H1 (cell line): ENCODE data around the gene ORAI1. TPM values are rescaled to one million over a fixed set of nuclear protein-coding genes. Genes with fewer than 3 reads are reported as not detected.
A peak's percentile ranks its signal among the peaks of the same experiment; 100 is the strongest.

Source experiments
- CTCF ChIA-PET: fragments of 300-600 bp; sonication (Branson Sonifier 250); formaldehyde crosslinking; loops from one replicate; lab custom pipeline; 2021; ENCODE audit not compliant: partially characterized antibody; lab: Charles Lee
- POLR2A ChIA-PET: fragments of 300-600 bp; sonication (Branson Sonifier 250); formaldehyde crosslinking; loops from one replicate; lab custom pipeline; 2021; ENCODE audit warnings: inconsistent platforms; ENCODE audit not compliant: partially characterized antibody; lab: Charles Lee
- DNase-seq, 2 experiments: peaks; one replicate each; pipeline versions ENCODE4 v3.0.0 to v3.0.0-alpha.2; 2010 to 2022; ENCODE audit warnings: low spot score in 2 of 2, low read depth in 1 of 2, mixed read lengths in 1 of 2
- FAIRE-seq: peaks from 2 replicates; lab custom pipeline; 2011; peaks lifted over from hg19 to GRCh38; lab: Jason Lieb, UNC
- H2AFZ ChIP-seq: 2 replicates; pipeline ENCODE4 v1.8.1; 2012; ENCODE audit warnings: low read length, inconsistent platforms
- H2AK5ac ChIP-seq: 2 replicates; pipeline ENCODE4 v1.6.1; 2013; ENCODE audit warnings: low read depth, low read length
- H2BK120ac ChIP-seq: replicated peaks from 2 replicates; pipeline ENCODE3; 2013; ENCODE audit warnings: low read depth, low read length, inconsistent platforms
- H2BK12ac ChIP-seq: 2 replicates; pipeline ENCODE4 v1.6.1; 2013; ENCODE audit warnings: low read depth, low read length
- H2BK15ac ChIP-seq: 2 replicates; pipeline ENCODE4 v1.6.1; 2013; ENCODE audit warnings: low read length
- H2BK20ac ChIP-seq: 2 replicates; pipeline ENCODE4 v1.6.1; 2013; ENCODE audit warnings: low read length
- H2BK5ac ChIP-seq: 2 replicates; pipeline ENCODE4 v1.6.1; 2013; ENCODE audit warnings: low read depth, low read length
- H3K14ac ChIP-seq: 2 replicates; pipeline ENCODE4 v1.6.1; 2013; ENCODE audit warnings: inconsistent platforms; ENCODE audit not compliant: insufficient read length
- H3K18ac ChIP-seq: 2 replicates; pipeline ENCODE4 v1.6.1; 2013; ENCODE audit warnings: low read length; ENCODE audit errors: extremely low read depth
- H3K23ac ChIP-seq: 2 replicates; pipeline ENCODE4 v1.6.1; 2013; ENCODE audit warnings: inconsistent platforms; ENCODE audit not compliant: insufficient read length
- H3K23me2 ChIP-seq: 2 replicates; pipeline ENCODE4 v1.6.1; 2013; ENCODE audit warnings: low read depth, low read length
- H3K27ac ChIP-seq: 2 replicates; pipeline ENCODE4 v1.6.1; 2011; ENCODE audit warnings: low read depth, low read length, inconsistent platforms
- H3K27me3 ChIP-seq, 4 experiments: replicated peaks in 1 of 4; 1 replicate in 1 of 4; 2 replicates in 3 of 4; pipeline versions ENCODE4 v1.6.1 to v1.8.1; 2011 to 2013; ENCODE audit warnings: low read length in 3 of 4, mild to moderate bottlenecking in 3 of 4, inconsistent platforms in 2 of 4, mixed read lengths in 2 of 4, moderate library complexity in 1 of 4; ENCODE audit not compliant: control insufficient read depth in 3 of 4, insufficient read depth in 3 of 4; ENCODE audit errors: extremely low read depth in 1 of 4
- H3K36me3 ChIP-seq, 4 experiments: 2 replicates each; pipeline versions ENCODE4 v1.6.1 to v1.8.1; 2011 to 2013; ENCODE audit warnings: mild to moderate bottlenecking in 4 of 4, low read length in 3 of 4, moderate library complexity in 2 of 4, control low read depth in 1 of 4, inconsistent platforms in 1 of 4; ENCODE audit not compliant: insufficient read depth in 4 of 4, control insufficient read depth in 2 of 4
- H3K4ac ChIP-seq: replicated peaks from 2 replicates; pipeline ENCODE3; 2013; ENCODE audit warnings: low read length, low read depth, mixed read lengths, inconsistent platforms; ENCODE audit not compliant: insufficient read length
- H3K4me1 ChIP-seq, 4 experiments: replicated peaks in 1 of 4; 1 replicate in 1 of 4; 2 replicates in 3 of 4; pipeline versions ENCODE4 v1.6.1 to v1.8.1; 2011 to 2013; ENCODE audit warnings: low read length in 3 of 4, inconsistent platforms in 2 of 4, mixed read lengths in 1 of 4; ENCODE audit not compliant: insufficient read depth in 4 of 4, control insufficient read depth in 3 of 4
- H3K4me2 ChIP-seq, 2 experiments: 2 replicates each; pipeline versions ENCODE4 v1.6.1 to v1.8.1; 2011 to 2013; ENCODE audit warnings: low read depth in 2 of 2, low read length in 2 of 2, control low read depth in 1 of 2, inconsistent platforms in 1 of 2, mild to moderate bottlenecking in 1 of 2; ENCODE audit not compliant: insufficient read depth in 1 of 2
- H3K4me3 ChIP-seq, 4 experiments: fragments of 200-600, 300-600 bp in 1 of 4; sonication (generic), shearing (Covaris generic), sonication (Bioruptor Twin) in 1 of 4; 2 replicates each; pipeline versions ENCODE4 v1.5.1 to v1.8.1; 2011 to 2016; ENCODE audit warnings: low read length in 4 of 4, low read depth in 3 of 4, control low read depth in 2 of 4, inconsistent platforms in 2 of 4, mild to moderate bottlenecking in 2 of 4, mixed read lengths in 1 of 4, moderate library complexity in 1 of 4; ENCODE audit not compliant: insufficient read depth in 2 of 4; ENCODE audit errors: extremely low read depth in 1 of 4
- H3K56ac ChIP-seq: replicated peaks from 2 replicates; pipeline ENCODE3; 2013; ENCODE audit warnings: low read depth, mild to moderate bottlenecking, mixed read lengths, low read length, inconsistent platforms; ENCODE audit not compliant: insufficient read length
- H3K79me1 ChIP-seq: 2 replicates; pipeline ENCODE4 v1.6.1; 2013; ENCODE audit warnings: low read depth, low read length, control low read depth
- H3K79me2 ChIP-seq, 2 experiments: 2 replicates each; pipeline versions ENCODE4 v1.6.1 to v1.8.1; 2012 to 2013; ENCODE audit warnings: low read length in 2 of 2, mild to moderate bottlenecking in 2 of 2, inconsistent platforms in 1 of 2; ENCODE audit not compliant: insufficient read depth in 2 of 2, control insufficient read depth in 1 of 2
- H3K9ac ChIP-seq, 4 experiments: replicated peaks in 1 of 4; 1 replicate in 1 of 4; 2 replicates in 3 of 4; pipeline versions ENCODE4 v1.6.1 to v1.8.1; 2011 to 2013; ENCODE audit warnings: low read depth in 3 of 4, low read length in 3 of 4, control low read depth in 2 of 4, mild to moderate bottlenecking in 2 of 4, moderate library complexity in 2 of 4, inconsistent platforms in 1 of 4; ENCODE audit errors: extremely low read depth in 1 of 4
- H3K9me3 ChIP-seq, 2 experiments: 2 replicates each; pipeline versions ENCODE4 v1.6.1 to v1.8.1; 2012 to 2013; ENCODE audit warnings: mild to moderate bottlenecking in 2 of 2, moderate library complexity in 2 of 2, control low read depth in 1 of 2, inconsistent platforms in 1 of 2, low read depth in 1 of 2, low read length in 1 of 2, mixed read lengths in 1 of 2; ENCODE audit not compliant: insufficient read depth in 2 of 2
- H4K20me1 ChIP-seq, 2 experiments: replicated peaks in 1 of 2; 2 replicates each; pipeline versions ENCODE3 to v1.8.1; 2011 to 2013; ENCODE audit warnings: inconsistent platforms in 2 of 2, low read length in 2 of 2, mild to moderate bottlenecking in 1 of 2; ENCODE audit not compliant: insufficient read depth in 2 of 2, control insufficient read depth in 1 of 2
- H4K5ac ChIP-seq: 2 replicates; pipeline ENCODE4 v1.6.1; 2013; ENCODE audit warnings: low read length, low read depth, mixed read lengths, inconsistent platforms; ENCODE audit not compliant: insufficient read length
- H4K8ac ChIP-seq: 2 replicates; pipeline ENCODE4 v1.8.0; 2013; ENCODE audit warnings: mild to moderate bottlenecking, moderate library complexity, low read length, inconsistent platforms; ENCODE audit not compliant: insufficient read depth; ENCODE audit errors: extremely low read depth
- H4K91ac ChIP-seq: replicated peaks from 2 replicates; pipeline ENCODE3; 2013; ENCODE audit warnings: low read length, mixed read lengths, inconsistent platforms; ENCODE audit not compliant: insufficient read length
- BACH1 ChIP-seq: IDR thresholded peaks from 2 replicates; pipeline ENCODE4 v1.6.1; 2012; ENCODE audit warnings: low read length, improper control_type of control experiment
- CBX8 ChIP-seq: fragments of 300-800, 300-1000 bp; sonication (generic); IDR thresholded peaks from 2 replicates; pipeline ENCODE4 v1.7.1; 2016; ENCODE audit warnings: low read depth, low read length, borderline replicate concordance
- EZH2 ChIP-seq: fragments of 200-600 bp; sonication (generic); IDR thresholded peaks from 2 replicates; pipeline ENCODE4 v1.7.1; 2012; ENCODE audit warnings: low read depth, mild to moderate bottlenecking, moderate library complexity, low read length, inconsistent platforms; ENCODE audit not compliant: severe bottlenecking
- POLR2AphosphoS5 ChIP-seq: IDR thresholded peaks from 2 replicates; pipeline ENCODE4 v1.6.1; 2011; ENCODE audit warnings: low read depth, low read length
- SP1 ChIP-seq: IDR thresholded peaks from 2 replicates; pipeline ENCODE4 v1.6.1; 2011; ENCODE audit warnings: low read depth, low read length
- TAF1 ChIP-seq: IDR thresholded peaks from 2 replicates; pipeline ENCODE4 v1.6.1; 2011; ENCODE audit warnings: mild to moderate bottlenecking, low read depth, low read length
- TAF7 ChIP-seq: optimal IDR thresholded peaks from 2 replicates; pipeline ENCODE3; 2011; ENCODE audit warnings: low read depth, mild to moderate bottlenecking, inconsistent platforms, low read length, moderate library complexity, borderline replicate concordance
- WGBS, 2 experiments: shearing (Covaris generic) in 1 of 2; methylation state at CpG; one replicate each; pipeline versions ENCODE4 v1.1.6 to v1.1.7; 2013 to 2015; ENCODE audit warnings: low lambda C conversion rate in 2 of 2, mixed read lengths in 2 of 2, inconsistent platforms in 1 of 2, low coverage in 1 of 2, missing lambda C conversion rate in 1 of 2; ENCODE audit not compliant: insufficient replicate concordance in 2 of 2, insufficient coverage in 1 of 2, insufficient read length in 1 of 2; ENCODE audit errors: extremely low coverage in 1 of 2, missing lambda C conversion rate in 1 of 2; 5-methylcytosine and 5-hydroxymethylcytosine counted together
- polyA plus RNA-seq, 7 experiments: library from polyadenylated mRNA; depleted of rRNA in 3 of 7; stranded (reverse) in 5 of 7; unstranded in 2 of 7; fragments of >200 nt in 5 of 7; fragments of 200-250 nt in 2 of 7; gene quantifications; 1 replicate in 5 of 7; 2 replicates in 1 of 7; 4 replicates in 1 of 7; pipeline versions ENCODE4 v1.2.1 to v1.2.3, GENCODE V29; 2011 to 2013; ENCODE audit warnings: missing spikeins in 2 of 7, mixed read lengths in 2 of 7
- total RNA-seq: library from RNA; stranded (reverse); fragmentation: NEBNext Ultra II Directional; extraction: Animal tissue kit (Norgen Biotek cat#: 25700); gene quantifications from 2 replicates; pipeline ENCODE4 v1.2.1, GENCODE V29; 2021

Gene ORAI1
- total and polyA plus RNA-seq, 2 of the 8 experiments (the other 6 are each of a cell fraction or from before 2014, with no cell fraction given): 29.9 to 71.5 TPM

DNA sequence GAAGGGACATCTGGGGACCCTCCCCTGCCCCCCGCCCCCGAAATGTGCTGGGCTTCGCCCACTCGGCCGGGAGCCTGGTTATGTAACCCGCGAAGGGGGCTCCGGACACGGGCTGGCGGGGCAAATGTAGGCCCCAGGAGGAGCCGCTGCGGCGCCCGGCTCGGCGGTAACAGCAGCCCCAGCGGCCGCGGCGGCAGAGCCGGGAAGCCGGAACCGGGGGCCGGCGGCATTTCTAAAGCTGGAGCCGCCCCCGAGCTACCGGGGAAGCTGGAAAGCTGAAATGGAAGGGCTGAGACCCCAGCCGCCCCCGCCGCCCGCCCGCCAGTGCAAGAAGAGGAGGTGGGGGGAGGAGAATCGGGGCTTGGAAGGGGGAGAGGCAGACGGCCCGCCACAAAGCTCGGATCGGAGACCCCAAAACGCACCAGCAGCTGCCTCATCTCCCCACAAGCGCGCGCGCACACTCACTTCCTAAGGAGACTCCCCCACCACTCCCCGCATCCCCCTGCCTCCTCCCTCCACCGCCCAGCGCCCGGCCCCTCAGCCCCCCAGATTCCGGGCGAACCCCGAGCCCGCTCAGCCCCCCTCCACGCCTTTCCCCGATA lies 47.0 kb upstream of the ORAI1 start:
- CTCF ChIA-PET: interaction anchor here (0.7 to 6.6 kb wide), 7 partner anchors 26 to 232 kb away, joined by 3 to 57 read pairs (median 5); partner anchors contain the start of genes MORN3 and ORAI1
- Histone ChIP-seq H3K79me2 (peaks cover 0 to 65% of the 10 kb centered on the region in 2 experiments; a peak in 2 of 4 replicates), H3K9me3 (no peaks in the 10 kb centered on the region), H2BK20ac (no peak overlapping the region), H3K56ac (peak overlapping the region; percentile 91), H3K27ac (peak overlapping the region; percentile 95), H2AFZ (no peak overlapping the region), H2AK5ac (0 out of 2 replicates have a peak overlapping the region, but pooled peaks have one; percentile 59), H4K91ac (peak overlapping the region; percentile 98), H3K4me2 (peak overlapping the region; percentile 90 to 100), H3K36me3 (peaks cover 13 to 20% (median 14%) of the 10 kb centered on the region in 4 experiments), H3K4me3 (peak overlapping the region; percentile 60 to 88 (median 81)), H4K8ac (peak overlapping the region; percentile 76; the same call in 1 of the 2 replicates), H2BK120ac (no peak overlapping the region), H3K9ac (peak overlapping the region; percentile 87 to 96 (median 92)), H2BK15ac (no peak overlapping the region), H2BK12ac (no peak overlapping the region; the same call in 1 of the 2 replicates), H3K4me1 (peaks cover 10 to 32% (median 23%) of the 10 kb centered on the region in 4 experiments), H3K79me1 (peaks cover 12% of the 10 kb centered on the region), H3K4ac (peak overlapping the region; percentile 93), H3K27me3 (no peaks in the 10 kb centered on the region), H3K23ac (no peak overlapping the region), H3K18ac (peak overlapping the region; percentile 98), H3K23me2 (peaks cover 28% of the 10 kb centered on the region), H4K20me1 (no peaks in the 10 kb centered on the region), H2BK5ac (peak overlapping the region; percentile 58), H4K5ac (peak overlapping the region; percentile 91), H3K14ac (peak overlapping the region; percentile 33)
- no peak for FAIRE-seq
- 1% methylated on average over 18 of the region's 53 CpGs; no CpG with 5 or more reads in 1 of the 2 experiments for WGBS, 2 experiments
- POLR2A ChIA-PET: interaction anchor here (0.6 to 31.0 kb wide), 21 partner anchors 7 to 997 kb away, joined by 3 to 793 read pairs (median 5); partner anchors contain the start of genes MORN3, ORAI1 and TMEM120B
- peak in 1 of 2 experiments; percentile 59 for DNase-seq
- TF ChIP-seq TAF1 (peak; percentile 8; the same call in 1 of the 2 replicates), SP1 (no peak), EZH2 (no peak), CBX8 (no peak), POLR2AphosphoS5 (peak; percentile 68; the same call in 1 of the 2 replicates), BACH1 (no peak), TAF7 (peak; percentile 36)
